ENCODE data around the gene CPNE4.

GRCh38 chr3:131702146-131702545 lies 332.7 kb downstream of the CPNE4 start:
- TF ChIP-seq EP300 (IDR thresholded peaks at IDR 0.05) (no peak), CTCF (IDR thresholded peaks at IDR 0.05) (no peak), POLR2A (IDR thresholded peaks at IDR 0.05; ENCODE audit: low read depth) (no peak), POLR2AphosphoS5 (IDR thresholded peaks at IDR 0.05) (no peak)
